ENCODE measurements around the gene PDK2.

PDK2 gene

GRCh38 chr17:50055055-50055425 is 40.1 kb upstream of the PDK2 start:
- peak overlapping the region; percentile 82 for H3K4me3 ChIP-seq (ENCODE audit: low read depth, low read length)
- no peak for TF ChIP-seq CTCF (IDR thresholded peaks at IDR 0.05; ENCODE audit: low read depth, low read length)

- TF ChIP-seq CTCF (IDR thresholded peaks at IDR 0.05; ENCODE audit: low read depth, low read length), result no peak
These were observed 39.5 kb upstream of the PDK2 start, which contains the start of gene ITGA3 for GRCh38 chr17:50055426-50056216. ITGA3 (plus strand) TSS chr17:50056110; CDS start chr17:50056440, 330 bp downstream.

GRCh38 chr17:50056217-50056960 is 38.8 kb upstream of the PDK2 start:
- H3K4me3 ChIP-seq (ENCODE audit: low read depth, low read length), result peak overlapping the region; percentile 82
- TF ChIP-seq CTCF (IDR thresholded peaks at IDR 0.05; ENCODE audit: low read depth, low read length), result 0 out of 2 replicates have a peak, but pooled peaks have one; percentile 12

More at GRCh38 chr17:50055426-50056216, 39.5 kb upstream of the PDK2 start, which contains the start of gene ITGA3:
- peak within 1 kb of the TSS; percentile 82 for H3K4me3 ChIP-seq (ENCODE audit: low read depth, low read length)

GRCh38 chr17:50056961-50057330 is 38.2 kb upstream of the PDK2 start:
- H3K4me3 ChIP-seq (ENCODE audit: low read depth, low read length), result peak overlapping the region; percentile 82
- no peak for TF ChIP-seq CTCF (IDR thresholded peaks at IDR 0.05; ENCODE audit: low read depth, low read length)

GRCh38 chr17:50057521-50057991 is 37.6 kb upstream of the PDK2 start:
- H3K4me3 ChIP-seq (ENCODE audit: low read depth, low read length), result peak overlapping the region; percentile 82
- no peak for TF ChIP-seq CTCF (IDR thresholded peaks at IDR 0.05; ENCODE audit: low read depth, low read length)

GRCh38 chr17:50058296-50058953 is 36.7 kb upstream of the PDK2 start:
- TF ChIP-seq CTCF (IDR thresholded peaks at IDR 0.05; ENCODE audit: low read depth, low read length), result no peak
- peak overlapping the region; percentile 82 for H3K4me3 ChIP-seq (ENCODE audit: low read depth, low read length)

Data from WI38 (cell line).